K562 (cell line): ENCODE measurements around the gene PSD2. TPM values are rescaled to one million over a fixed set of nuclear protein-coding genes. Genes with fewer than 3 reads are reported as not detected.

Experiments used
- ATAC-seq: fragments of 200-7000 bp; cut with Tn5 transposase; 3 replicates; pipeline ENCODE4 v1.9.1; 2020; ENCODE audit warnings: moderate library complexity
- BruUV-seq: library from RNA; stranded (reverse); fragments of 400-500 nt; replicated peaks from 2 replicates; lab custom pipeline; 2021; lab: Mats Ljungman, UMichigan
- CTCF ChIA-PET: fragments of 300-600 bp; formaldehyde crosslinking; extraction: SDS; loops from one replicate; lab custom pipeline; 2021; ENCODE audit warnings: low intra/inter-chr PET ratio; lab: Yijun Ruan, JAX
- POLR2A ChIA-PET: fragments of 300-600, 350-650 bp; sonication (Branson Sonifier 250); formaldehyde crosslinking; extraction: SDS; loops from one replicate; lab custom pipeline; 2021; ENCODE audit warnings: antibody characterized with exemption, inconsistent platforms; lab: Yijun Ruan, JAX
- DNase-seq, 4 experiments: peaks; one replicate each; pipeline versions ENCODE4 v3.0.0 to v3.0.0-alpha.2; 2011 to 2018; ENCODE audit warnings: low spot score in 3 of 4, mixed read lengths in 3 of 4; ENCODE audit errors: extremely low read depth in 1 of 4
- FAIRE-seq: peaks from 2 replicates; lab custom pipeline; 2011; peaks lifted over from hg19 to GRCh38; lab: Jason Lieb, UNC
- H2AFZ ChIP-seq: 2 replicates; pipeline ENCODE4 v1.6.0; 2011; ENCODE audit warnings: low read depth, low read length, control low read depth, inconsistent platforms
- H3K27ac ChIP-seq: fragments of 200-600 bp; 3 replicates; pipeline ENCODE4 v1.8.0; 2011; ENCODE audit warnings: low read depth, mild to moderate bottlenecking, control low read depth, inconsistent platforms, low read length, moderate library complexity, mixed read lengths; ENCODE audit errors: extremely low read depth
- H3K27me3 ChIP-seq, 2 experiments: fragments of 300-600 bp in 1 of 2; 2 replicates in 1 of 2; 3 replicates in 1 of 2; pipeline versions ENCODE4 v1.6.0 to v1.8.0; 2011; ENCODE audit warnings: inconsistent platforms in 2 of 2, low read length in 2 of 2, mild to moderate bottlenecking in 1 of 2, mixed read lengths in 1 of 2, moderate library complexity in 1 of 2; ENCODE audit not compliant: control insufficient read depth in 2 of 2, insufficient read depth in 2 of 2
- H3K36me3 ChIP-seq: fragments of 300-600 bp; 3 replicates; pipeline ENCODE4 v1.8.0; 2011; ENCODE audit warnings: mild to moderate bottlenecking, low read length, inconsistent platforms; ENCODE audit not compliant: control insufficient read depth, insufficient read depth
- H3K4me1 ChIP-seq, 2 experiments: fragments of 200-600 bp in 1 of 2; replicated peaks in 1 of 2; 2 replicates in 1 of 2; 3 replicates in 1 of 2; pipeline versions ENCODE4 v1.5.1 to v1.8.0; 2011; ENCODE audit warnings: inconsistent platforms in 2 of 2, low read length in 2 of 2, mild to moderate bottlenecking in 1 of 2, mixed read lengths in 1 of 2, moderate library complexity in 1 of 2; ENCODE audit not compliant: control insufficient read depth in 2 of 2, insufficient read depth in 2 of 2
- H3K4me2 ChIP-seq: 2 replicates; pipeline ENCODE4 v1.6.1; 2011; ENCODE audit warnings: low read length, control low read depth, inconsistent platforms, mixed read lengths; ENCODE audit not compliant: insufficient read depth
- H3K4me3 ChIP-seq: fragments of 200-600 bp; sonication (generic), shearing (Covaris generic); 2 replicates; pipeline ENCODE4 v1.5.1; 2016; ENCODE audit warnings: control low read depth, inconsistent platforms
- H3K79me2 ChIP-seq: fragments of 200-600 bp; 3 replicates; pipeline ENCODE4 v1.8.0; 2011; ENCODE audit warnings: low read length, inconsistent platforms; ENCODE audit not compliant: control insufficient read depth, insufficient read depth
- H3K9ac ChIP-seq, 2 experiments: 2 replicates each; pipeline versions ENCODE4 v1.6.0 to v1.6.1; 2011; ENCODE audit warnings: low read depth in 2 of 2, low read length in 2 of 2, control low read depth in 1 of 2, inconsistent platforms in 1 of 2, mild to moderate bottlenecking in 1 of 2, mixed read lengths in 1 of 2; ENCODE audit not compliant: insufficient read depth in 1 of 2
- H3K9me1 ChIP-seq: one replicate; pipeline ENCODE4 v1.6.0; 2011; ENCODE audit warnings: inconsistent platforms, mild to moderate bottlenecking, low read length, moderate library complexity; ENCODE audit not compliant: control insufficient read depth, insufficient read depth
- H3K9me3 ChIP-seq: replicated peaks from 2 replicates; pipeline ENCODE4 v1.5.1; 2011; ENCODE audit warnings: low read depth, low read length, inconsistent platforms; ENCODE audit not compliant: control insufficient read depth, insufficient read depth
- H4K20me1 ChIP-seq: replicated peaks from 2 replicates; pipeline ENCODE4 v1.6.1; 2011; ENCODE audit warnings: low read length, inconsistent platforms, mixed read lengths; ENCODE audit not compliant: control insufficient read depth, insufficient read depth
- BCOR ChIP-seq: fragments of 450-650 bp; IDR thresholded peaks from 2 replicates; pipeline ENCODE4 v1.6.1; 2016
- DIDO1 ChIP-seq: fragments of 450-650 bp; IDR thresholded peaks from 2 replicates; pipeline ENCODE4 v1.6.1; 2016; ENCODE audit warnings: low read depth, missing biosample characterization, missing genetic modification characterization
- RBM25 ChIP-seq: fragments of 200-400 bp; formaldehyde crosslinking; IDR thresholded peaks from 2 replicates; pipeline ENCODE4 v1.6.1; 2018; ENCODE audit warnings: low read length, low read depth, moderate library complexity; ENCODE audit not compliant: severe bottlenecking
- TCF15 ChIP-seq: fragments of 250-450 bp; sonication (Bioruptor Pico); IDR thresholded peaks from 2 replicates; pipeline ENCODE4 v1.8.0; 2022; ENCODE audit warnings: moderate library complexity, mild to moderate bottlenecking, inconsistent platforms
- WGBS: fragments of 100-300 bp; shearing (Covaris generic); methylation state at CpG from one replicate; pipeline ENCODE4 v1.1.6; 2016; ENCODE audit warnings: low coverage, mixed read lengths; ENCODE audit not compliant: insufficient coverage; ENCODE audit errors: missing lambda C conversion rate; 5-methylcytosine and 5-hydroxymethylcytosine counted together
- in situ Hi-C: fragments of 300-500 bp; cut with MboI; formaldehyde crosslinking; loops from 4 replicates; pipeline ENCODE4 v1.15.0; 2018; ENCODE audit warnings: inconsistent platforms, mixed read lengths
- intact Hi-C: fragments of 100-400 bp; cut with micrococcal nuclease; formaldehyde crosslinking; loops from 2 replicates; pipeline ENCODE4 v1.14.2; 2022
- polyA plus RNA-seq, 8 experiments: library from polyadenylated mRNA; depleted of rRNA in 4 of 8; stranded (reverse) in 5 of 8; unstranded in 3 of 8; fragments of >200 nt; fragmentation: Nextera tagmentation in 2 of 8; fragmentation: Illumina TruSeq in 1 of 8; extraction: Ambion mirVana in 2 of 8; extraction: Trizol in 1 of 8; gene quantifications; 2 replicates each; pipeline versions ENCODE4 v1.2.1 to v1.2.3, GENCODE V29; 2011 to 2014; ENCODE audit warnings: inconsistent platforms in 1 of 8, missing spikeins in 1 of 8
- total RNA-seq, 7 experiments: library from RNA; depleted of rRNA in 6 of 7; stranded (reverse); fragments of >200 nt in 6 of 7; fragmentation: Illumina TruSeq in 2 of 7; extraction: Trizol in 2 of 7; gene quantifications; 2 replicates each; pipeline versions ENCODE4 v1.2.1 to v1.2.3, GENCODE V29; 2011 to 2021; ENCODE audit warnings: low replicate concordance in 1 of 7
- TF ChIP-seq, protein P1 (sequence below): fragments of 450-650 bp; IDR thresholded peaks from 2 replicates; pipeline ENCODE4 v1.6.1; 2017; ENCODE audit warnings: antibody characterized with exemption, mild to moderate bottlenecking

The PSD2 gene
- total and polyA plus RNA-seq, 9 of the 15 experiments (the other 6 are each of a cell fraction or from before 2014, with no cell fraction given), result 0.01 to 0.09 (median 0.04) TPM; not detected in 4

GRCh38 chr5:139794067-139794846 is 1.4 kb upstream of the PSD2 start:
- ATAC-seq, result no peak
- no peak for DNase-seq
- ChIA-PET POLR2A (interaction anchor here (0.7 to 1.0 kb wide), 3 partner anchors 19 to 177 kb away, joined by 3 to 4 read pairs (median 3); no protein-coding TSS in a partner anchor), CTCF (no interaction called here)
- in situ Hi-C loops (no loop called here), intact Hi-C loops (no loop called here)
- Histone ChIP-seq H3K27ac (no peak overlapping the region), H4K20me1 (peaks cover 11% of the 10 kb centered on the region; the same call in 1 of the 2 replicates), H3K4me1 (peaks cover 0 to 20% of the 10 kb centered on the region in 2 experiments; a peak in 2 of 5 replicates), H3K79me2 (no peaks in the 10 kb centered on the region), H3K27me3 (peaks cover 26 to 55% of the 10 kb centered on the region in 2 experiments; a peak in 4 of 5 replicates), H3K36me3 (no peaks in the 10 kb centered on the region), H3K4me3 (no peak overlapping the region), H3K9ac (no peak overlapping the region), H3K9me3 (no peaks in the 10 kb centered on the region), H3K4me2 (no peak overlapping the region), H2AFZ (no peak overlapping the region), H3K9me1 (no peaks in the 10 kb centered on the region)
- FAIRE-seq, result no peak
- no TSS peak for BruUV-seq
- 14% methylated on average over 6 of the region's 6 CpGs for WGBS
- TF ChIP-seq BCOR, result 0 out of 2 replicates have a peak, but pooled peaks have one; percentile 10
- TF ChIP-seq TCF15 (CRISPR knock-in tag), result no peak
- no peak for TF ChIP-seq DIDO1 (tag)
- TF ChIP-seq, protein P1, sequence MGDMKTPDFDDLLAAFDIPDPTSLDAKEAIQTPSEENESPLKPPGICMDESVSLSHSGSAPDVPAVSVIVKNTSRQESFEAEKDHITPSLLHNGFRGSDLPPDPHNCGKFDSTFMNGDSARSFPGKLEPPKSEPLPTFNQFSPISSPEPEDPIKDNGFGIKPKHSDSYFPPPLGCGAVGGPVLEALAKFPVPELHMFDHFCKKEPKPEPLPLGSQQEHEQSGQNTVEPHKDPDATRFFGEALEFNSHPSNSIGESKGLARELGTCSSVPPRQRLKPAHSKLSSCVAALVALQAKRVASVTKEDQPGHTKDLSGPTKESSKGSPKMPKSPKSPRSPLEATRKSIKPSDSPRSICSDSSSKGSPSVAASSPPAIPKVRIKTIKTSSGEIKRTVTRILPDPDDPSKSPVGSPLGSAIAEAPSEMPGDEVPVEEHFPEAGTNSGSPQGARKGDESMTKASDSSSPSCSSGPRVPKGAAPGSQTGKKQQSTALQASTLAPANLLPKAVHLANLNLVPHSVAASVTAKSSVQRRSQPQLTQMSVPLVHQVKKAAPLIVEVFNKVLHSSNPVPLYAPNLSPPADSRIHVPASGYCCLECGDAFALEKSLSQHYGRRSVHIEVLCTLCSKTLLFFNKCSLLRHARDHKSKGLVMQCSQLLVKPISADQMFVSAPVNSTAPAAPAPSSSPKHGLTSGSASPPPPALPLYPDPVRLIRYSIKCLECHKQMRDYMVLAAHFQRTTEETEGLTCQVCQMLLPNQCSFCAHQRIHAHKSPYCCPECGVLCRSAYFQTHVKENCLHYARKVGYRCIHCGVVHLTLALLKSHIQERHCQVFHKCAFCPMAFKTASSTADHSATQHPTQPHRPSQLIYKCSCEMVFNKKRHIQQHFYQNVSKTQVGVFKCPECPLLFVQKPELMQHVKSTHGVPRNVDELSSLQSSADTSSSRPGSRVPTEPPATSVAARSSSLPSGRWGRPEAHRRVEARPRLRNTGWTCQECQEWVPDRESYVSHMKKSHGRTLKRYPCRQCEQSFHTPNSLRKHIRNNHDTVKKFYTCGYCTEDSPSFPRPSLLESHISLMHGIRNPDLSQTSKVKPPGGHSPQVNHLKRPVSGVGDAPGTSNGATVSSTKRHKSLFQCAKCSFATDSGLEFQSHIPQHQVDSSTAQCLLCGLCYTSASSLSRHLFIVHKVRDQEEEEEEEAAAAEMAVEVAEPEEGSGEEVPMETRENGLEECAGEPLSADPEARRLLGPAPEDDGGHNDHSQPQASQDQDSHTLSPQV, result no peak
- TF ChIP-seq RBM25, result peak; percentile 62
